SIG-M5 (cell line): ENCODE data around the gene UBASH3A.
"Not testable (repeated sequence)": the region's sequence is repeated elsewhere in the genome, so short reads cannot be mapped to it uniquely, and the experiment has no call there.

Source experiments
- DNase-seq: peaks from one replicate; lab custom pipeline; 2025; lab: John Stamatoyannopoulos, UW

The UBASH3A gene

GRCh38 chr21:42468491-42469131 is 64.9 kb downstream of the UBASH3A start:
- DNase-seq = no peak

GRCh38 chr21:42469272-42469671 is 65.6 kb downstream of the UBASH3A start:
- DNase-seq = no peak

GRCh38 chr21:42469726-42470125 is 66.0 kb downstream of the UBASH3A start:
- not testable (repeated sequence) for DNase-seq

DNA sequence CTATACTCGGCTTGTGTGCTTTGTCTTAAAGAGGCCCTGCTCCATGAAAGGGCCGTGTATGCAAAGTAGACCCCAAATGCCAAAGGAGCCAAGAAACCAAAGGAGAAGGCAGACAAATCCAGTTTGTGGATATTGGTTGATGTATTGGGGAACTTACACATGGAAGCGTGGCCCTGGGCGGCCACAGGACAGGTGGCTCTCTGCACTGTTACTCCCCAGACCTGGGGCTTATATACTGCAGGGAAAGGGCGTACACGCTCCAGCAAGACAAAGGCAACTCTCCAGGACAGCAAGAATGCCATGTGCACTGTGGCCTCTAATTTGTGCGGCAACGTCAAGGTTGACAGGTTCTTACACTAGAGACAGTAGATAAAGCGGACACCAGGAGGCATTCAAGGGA is 67.5 kb downstream of the UBASH3A start:
- no peak for DNase-seq

DNA sequence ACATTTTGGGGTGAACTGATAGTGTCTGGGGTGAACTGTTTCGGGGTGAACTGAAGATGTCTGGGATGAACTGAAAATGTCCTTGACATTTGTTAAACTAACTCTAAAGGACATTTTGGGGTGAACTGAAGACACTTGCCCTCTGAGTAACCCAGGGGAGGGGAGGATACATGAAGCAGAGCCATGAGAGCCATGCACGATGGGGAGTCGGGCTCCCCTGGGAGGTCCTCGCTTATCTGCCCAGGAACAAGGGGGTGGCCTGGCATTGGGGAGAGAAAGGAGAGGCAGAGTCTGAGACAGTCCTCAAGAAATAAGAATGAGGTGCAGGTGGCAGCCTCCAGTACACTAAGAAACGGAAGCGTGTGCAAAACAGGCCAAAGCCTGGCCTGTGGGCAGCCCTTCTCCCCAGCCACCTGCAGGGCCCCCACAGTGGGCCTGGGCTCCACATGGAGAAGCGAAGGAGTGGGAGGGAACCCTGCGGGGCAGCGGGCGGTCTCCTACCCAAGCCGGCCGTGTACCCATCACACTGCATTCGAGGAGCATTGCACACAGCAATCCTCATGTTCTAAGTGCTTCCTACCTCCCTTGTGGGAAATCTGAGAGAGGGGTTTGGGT is 68.1 kb downstream of the UBASH3A start:
- no peak for DNase-seq

DNA sequence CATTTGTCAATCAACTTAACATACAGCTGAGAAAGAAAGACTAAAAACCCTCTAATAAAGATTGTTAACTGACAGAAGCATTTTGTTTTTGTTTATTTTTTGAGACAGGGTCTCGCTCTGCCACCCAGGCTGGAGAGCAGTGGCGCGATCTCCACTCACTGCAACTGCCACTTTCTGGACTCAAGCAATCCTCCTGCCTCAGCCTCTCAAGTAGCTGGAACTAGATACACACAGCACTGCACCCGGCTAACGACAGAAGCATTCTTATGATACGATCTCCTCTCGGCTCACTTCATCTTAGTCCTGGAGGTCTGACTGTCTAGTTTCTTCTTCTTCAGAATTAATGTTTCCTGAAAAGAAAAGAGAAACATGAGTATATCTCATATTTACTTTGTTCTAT is 68.8 kb downstream of the UBASH3A start:
- no peak for DNase-seq

- no peak for DNase-seq
Measured at GRCh38 chr21:42473498-42474042, 69.9 kb downstream of the UBASH3A start.

GRCh38 chr21:42474043-42474831 is 70.5 kb downstream of the UBASH3A start:
- DNase-seq = no peak

DNA sequence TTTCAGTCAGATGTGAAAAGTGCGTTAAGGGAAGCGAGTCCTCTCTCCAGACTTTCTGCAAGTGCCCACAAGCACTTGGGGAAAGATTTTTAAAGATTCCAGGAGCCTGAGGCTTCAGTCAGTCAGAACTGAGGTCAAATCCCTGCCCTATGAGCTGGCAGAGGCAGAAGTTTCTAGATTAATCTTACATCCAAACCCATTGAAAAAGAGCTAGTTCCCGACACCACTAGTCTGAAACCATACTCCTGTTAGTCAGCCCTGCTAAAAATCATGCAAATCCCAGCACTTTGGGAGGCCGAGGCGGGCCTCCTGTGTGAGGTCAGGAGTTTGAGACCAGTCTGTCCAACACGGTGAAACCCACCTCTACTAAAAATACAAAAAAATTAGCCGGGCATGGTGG is 71.3 kb downstream of the UBASH3A start:
- DNase-seq = no peak

DNA sequence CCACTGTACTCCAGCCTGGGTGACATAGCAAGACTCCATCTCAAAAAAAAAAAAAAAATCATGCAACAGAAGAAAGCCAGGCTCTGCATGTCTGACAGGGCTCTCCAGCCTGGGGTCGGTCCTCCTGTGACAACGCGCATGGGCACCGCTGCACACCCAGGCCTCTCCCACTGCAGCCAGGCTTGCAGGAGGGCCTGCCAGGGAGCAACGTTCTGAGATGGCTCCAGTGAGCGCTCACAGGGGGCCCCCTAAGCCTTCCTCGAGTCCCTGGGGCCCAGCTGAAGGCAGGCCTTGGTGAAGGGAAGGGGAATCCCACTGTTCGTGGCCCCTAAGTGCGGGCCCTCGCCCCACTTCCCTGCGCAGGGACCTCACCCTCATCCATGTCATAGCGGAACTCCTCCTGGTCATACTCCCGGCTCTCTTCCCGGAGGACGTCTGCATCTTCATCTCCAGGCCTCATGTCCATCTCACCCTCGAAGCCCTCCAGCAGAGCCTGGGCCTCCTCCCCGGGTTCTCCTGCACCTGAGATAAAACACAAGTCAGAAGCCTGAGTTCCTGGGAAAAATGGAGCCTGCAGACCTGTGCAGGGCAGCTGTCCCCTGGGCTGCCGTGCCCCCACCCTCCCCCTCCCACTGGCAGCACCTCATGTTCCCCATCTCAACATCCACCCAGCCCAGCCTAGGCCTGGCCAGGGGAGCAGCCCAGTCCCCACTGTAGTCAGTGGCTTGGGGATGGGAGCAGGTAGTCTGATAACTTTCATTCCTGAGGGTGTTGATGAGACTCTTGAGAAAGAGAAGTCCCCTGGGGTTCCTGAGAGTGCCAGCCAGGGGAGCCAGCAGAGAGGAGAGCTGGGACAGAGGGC is 72.1 kb downstream of the UBASH3A start:
- DNase-seq = no peak

- DNase-seq = no peak
Measured at GRCh38 chr21:42476388-42477331, 73.0 kb downstream of the UBASH3A start.

GRCh38 chr21:42478504-42478903 is 74.8 kb downstream of the UBASH3A start:
- DNase-seq = no peak

DNA sequence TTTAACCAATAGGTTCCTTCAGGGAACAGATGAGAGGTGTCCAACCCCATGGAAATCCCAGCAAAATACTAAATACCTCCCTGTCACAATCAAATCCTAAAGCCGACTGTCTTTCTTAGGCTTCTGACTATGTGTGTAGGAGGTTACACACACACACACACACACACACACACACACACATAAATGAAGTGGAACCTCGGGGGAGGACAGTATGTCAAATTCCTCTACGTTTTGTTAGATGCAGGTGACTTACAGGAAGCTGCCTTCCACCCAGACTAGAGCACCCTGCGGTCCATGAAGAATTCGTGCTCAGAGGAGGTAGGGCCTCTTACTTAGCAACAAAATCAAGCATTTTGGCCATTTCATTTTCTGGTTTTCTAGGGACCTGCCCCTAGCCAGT is 75.9 kb downstream of the UBASH3A start:
- no peak for DNase-seq

- no peak for DNase-seq
Measured at GRCh38 chr21:42480736-42481135, 77.0 kb downstream of the UBASH3A start.

DNA sequence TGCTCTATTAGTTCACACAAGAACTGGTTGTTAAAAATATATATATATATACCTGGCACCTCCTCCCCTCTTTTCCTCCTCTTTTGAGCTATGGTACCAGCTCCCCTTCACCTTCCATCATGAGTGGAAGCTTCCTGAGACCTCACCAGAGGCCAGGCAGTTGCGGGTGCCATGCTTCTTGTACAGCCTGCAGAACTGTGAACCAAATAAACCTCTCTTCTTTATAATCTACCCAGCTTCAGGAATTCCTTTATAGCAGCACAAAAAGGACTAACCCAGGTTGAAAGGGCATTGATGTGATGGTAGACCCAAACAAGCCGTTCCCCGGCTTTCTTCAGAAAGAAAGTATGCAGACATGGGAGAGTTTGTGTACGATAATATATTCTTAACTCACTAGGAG is 77.5 kb downstream of the UBASH3A start:
- DNase-seq = no peak

- no peak for DNase-seq
Measured at GRCh38 chr21:42484966-42485365, 81.3 kb downstream of the UBASH3A start.

DNA sequence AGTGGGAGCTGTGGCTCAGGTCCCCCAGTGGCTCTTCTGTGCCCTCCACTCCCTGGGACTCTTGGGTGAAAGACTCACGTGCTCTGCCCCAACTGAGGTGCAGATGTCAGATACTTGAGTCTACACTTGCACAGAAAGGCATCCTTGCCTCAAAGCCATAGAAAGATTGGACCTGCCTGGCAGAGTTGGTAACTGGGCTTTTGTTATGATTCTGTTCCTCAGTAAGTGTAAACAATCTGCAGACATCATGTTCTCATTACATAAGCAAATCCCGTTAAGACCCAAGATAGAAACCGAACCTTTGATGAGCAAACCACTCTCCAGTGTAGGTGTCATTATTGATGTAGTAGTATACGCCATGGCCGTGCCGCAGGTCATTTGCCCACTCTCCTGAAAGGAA is 82.4 kb downstream of the UBASH3A start:
- no peak for DNase-seq

DNA sequence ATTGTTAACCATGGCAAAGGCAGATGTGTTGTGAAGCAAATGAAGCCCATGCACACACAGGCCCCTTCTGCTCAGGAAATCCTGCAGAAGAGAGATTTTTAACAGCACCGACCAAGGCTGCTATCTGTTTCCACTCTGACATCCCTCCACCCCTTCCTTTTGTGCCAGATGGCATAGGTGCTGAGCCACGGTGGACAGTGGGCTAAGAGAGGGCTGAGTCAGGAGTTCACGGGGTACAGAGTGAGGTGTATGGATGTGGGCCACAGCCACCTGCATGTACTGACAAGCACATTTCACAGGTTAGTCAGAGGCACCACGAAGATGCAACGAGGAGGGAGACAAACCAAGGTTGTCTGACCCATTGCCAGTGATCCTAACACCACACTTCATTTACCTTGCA is 82.8 kb downstream of the UBASH3A start:
- no peak for DNase-seq

- no peak for DNase-seq
Measured at GRCh38 chr21:42489006-42489563, 85.4 kb downstream of the UBASH3A start.

- no peak for DNase-seq
Measured at GRCh38 chr21:42489991-42490390, 86.3 kb downstream of the UBASH3A start.

GRCh38 chr21:42490720-42491119 is 87.0 kb downstream of the UBASH3A start:
- no peak for DNase-seq
